Measurements from ENCODE around the gene ERG. TPM values are rescaled to one million over a fixed set of nuclear protein-coding genes. Genes with fewer than 3 reads are reported as not detected.

The ERG gene
- total RNA-seq, 4 donors from 2014 or later: 3.7 to 13.3 (median 10.6) TPM

GRCh38 chr21:38441153-38441552 lies 57.1 kb downstream of the ERG start:
- intact Hi-C loops (cut with DNase I): no loop called here
- peaks cover 0 to 3% (median 0%) of the 10 kb centered on the region in 4 donors for H3K36me3 ChIP-seq
- DNase-seq (ENCODE audit: extremely low spot score): no peak
- no peak overlapping the region for H3K27ac ChIP-seq (replicated peaks in 1 of 4)
- no peaks in the 10 kb centered on the region for H3K9me3 ChIP-seq
- no peak overlapping the region for H3K4me3 ChIP-seq
- H3K4me1 ChIP-seq: peaks cover 0 to 17% (median 5%) of the 10 kb centered on the region in 4 donors
- peaks cover 0 to 8% (median 0%) of the 10 kb centered on the region in 4 donors for H3K27me3 ChIP-seq
- TF ChIP-seq EP300 (IDR thresholded peaks at IDR 0.05): no peak
- WGBS: 93% methylated on average over 2 of the region's 2 CpGs

GRCh38 chr21:38440746-38441145 lies 57.5 kb downstream of the ERG start:
- intact Hi-C loops (cut with DNase I): no loop called here
- Histone ChIP-seq H3K9me3 (no peaks in the 10 kb centered on the region), H3K4me3 (no peak overlapping the region), H3K27ac (replicated peaks in 1 of 4) (no peak overlapping the region), H3K36me3 (peaks cover 0 to 3% (median 0%) of the 10 kb centered on the region in 4 donors), H3K27me3 (peaks cover 0 to 8% (median 0%) of the 10 kb centered on the region in 4 donors), H3K4me1 (peaks cover 4 to 21% (median 5%) of the 10 kb centered on the region in 4 donors)
- TF ChIP-seq CTCF (IDR thresholded peaks at IDR 0.05) (no peak), POLR2AphosphoS5 (IDR thresholded peaks at IDR 0.05) (no peak), POLR2A (IDR thresholded peaks at IDR 0.05; ENCODE audit: low read depth) (no peak)
- WGBS: 68% methylated on average over 5 of the region's 5 CpGs
- DNase-seq (ENCODE audit: extremely low spot score): no peak

GRCh38 chr21:38439957-38440356 lies 58.3 kb downstream of the ERG start:
- H3K27me3 ChIP-seq: peaks cover 0 to 8% (median 0%) of the 10 kb centered on the region in 4 donors
- peaks cover 0 to 3% (median 0%) of the 10 kb centered on the region in 4 donors for H3K36me3 ChIP-seq
- WGBS: 72% methylated on average over 5 of the region's 5 CpGs
- no peak for DNase-seq (ENCODE audit: extremely low spot score)
- H3K27ac ChIP-seq (replicated peaks in 1 of 4): no peak overlapping the region
- no peak for TF ChIP-seq CTCF (IDR thresholded peaks at IDR 0.05)
- no peak for TF ChIP-seq POLR2AphosphoS5 (IDR thresholded peaks at IDR 0.05)
- TF ChIP-seq EP300 (IDR thresholded peaks at IDR 0.05): no peak
- TF ChIP-seq POLR2A (IDR thresholded peaks at IDR 0.05; ENCODE audit: low read depth): no peak
- H3K4me3 ChIP-seq: no peak overlapping the region
- H3K4me1 ChIP-seq: peaks cover 9 to 25% (median 12%) of the 10 kb centered on the region in 4 donors
- H3K9me3 ChIP-seq: no peaks in the 10 kb centered on the region
- intact Hi-C loops (cut with DNase I): no loop called here

GRCh38 chr21:38439426-38439825 lies 58.9 kb downstream of the ERG start:
- no peak for DNase-seq (ENCODE audit: extremely low spot score)
- no peak overlapping the region for H3K27ac ChIP-seq (replicated peaks in 1 of 4)
- H3K27me3 ChIP-seq: peaks cover 0 to 8% (median 0%) of the 10 kb centered on the region in 4 donors
- H3K4me1 ChIP-seq: peaks cover 13 to 30% (median 17%) of the 10 kb centered on the region in 4 donors
- no peaks in the 10 kb centered on the region for H3K9me3 ChIP-seq
- peaks cover 0 to 3% (median 0%) of the 10 kb centered on the region in 4 donors for H3K36me3 ChIP-seq
- 55% methylated on average over 6 of the region's 6 CpGs for WGBS
- H3K4me3 ChIP-seq: no peak overlapping the region
- intact Hi-C loops (cut with DNase I): no loop called here
- TF ChIP-seq POLR2AphosphoS5 (IDR thresholded peaks at IDR 0.05) (no peak), CTCF (IDR thresholded peaks at IDR 0.05) (no peak), EP300 (IDR thresholded peaks at IDR 0.05) (no peak), POLR2A (IDR thresholded peaks at IDR 0.05; ENCODE audit: low read depth) (no peak)

- 40% methylated on average over 2 of the region's 11 CpGs for WGBS
- peaks cover 0 to 5% (median 0%) of the 10 kb centered on the region in 4 donors for H3K27me3 ChIP-seq
- no peak overlapping the region for H3K4me3 ChIP-seq
- no peak overlapping the region for H3K27ac ChIP-seq (replicated peaks in 1 of 4)
- H3K4me1 ChIP-seq: peaks cover 13 to 28% (median 18%) of the 10 kb centered on the region in 4 donors
- DNase-seq (ENCODE audit: extremely low spot score): no peak
- TF ChIP-seq CTCF (IDR thresholded peaks at IDR 0.05) (no peak), POLR2A (IDR thresholded peaks at IDR 0.05; ENCODE audit: low read depth) (no peak), POLR2AphosphoS5 (IDR thresholded peaks at IDR 0.05) (no peak), EP300 (IDR thresholded peaks at IDR 0.05) (no peak)
- intact Hi-C loops (cut with DNase I): no loop called here
- H3K9me3 ChIP-seq: no peaks in the 10 kb centered on the region
- H3K36me3 ChIP-seq: peaks cover 0 to 3% (median 0%) of the 10 kb centered on the region in 4 donors
Observed at GRCh38 chr21:38438462-38438893, 59.8 kb downstream of the ERG start.

Data from esophagus muscularis mucosa (tissue), 4 donors.